ENCODE measurements around the gene ZNF771.
A peak's percentile ranks its signal among the peaks of the same experiment; 100 is the strongest.

ZNF771 gene

DNA sequence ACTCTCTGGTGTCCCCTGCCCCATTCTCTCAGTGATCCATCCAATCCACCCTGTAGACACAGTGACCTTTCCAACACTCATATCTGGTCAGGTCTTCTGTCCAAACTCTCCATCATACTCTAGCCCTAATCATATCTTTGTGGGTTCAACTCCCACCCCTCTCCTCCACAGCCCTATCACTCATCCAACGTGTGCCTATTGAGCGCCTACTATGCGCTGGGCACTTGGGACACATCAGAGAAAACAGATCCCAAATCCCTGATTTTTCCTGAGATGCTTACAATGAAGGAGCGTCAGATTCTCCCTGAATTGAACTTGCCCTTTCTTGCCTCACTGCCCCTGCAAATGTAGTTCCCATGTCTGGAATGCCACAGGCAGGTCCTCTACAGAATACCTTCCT is 20.6 kb downstream of the ZNF771 start:
- H3K4me2 ChIP-seq (ENCODE audit: low read depth, low read length, poor library complexity, severe bottlenecking) = peak overlapping the region; percentile 81
- no peak overlapping the region for H2AFZ ChIP-seq (ENCODE audit: low read depth, low read length, severe bottlenecking)
- no peaks in the 10 kb centered on the region for H3F3A ChIP-seq (ENCODE audit: insufficient read depth)
- no peak overlapping the region for H3K4me3 ChIP-seq (ENCODE audit: insufficient read depth, low read length, poor library complexity, severe bottlenecking)
- no peaks in the 10 kb centered on the region for H3K9me2 ChIP-seq (replicated peaks; ENCODE audit: insufficient read depth, low read length)
- no peak for TF ChIP-seq EZH2phosphoT487 (conservative IDR thresholded peaks at IDR 0.05; ENCODE audit: low read length)
- TF ChIP-seq, protein P1, sequence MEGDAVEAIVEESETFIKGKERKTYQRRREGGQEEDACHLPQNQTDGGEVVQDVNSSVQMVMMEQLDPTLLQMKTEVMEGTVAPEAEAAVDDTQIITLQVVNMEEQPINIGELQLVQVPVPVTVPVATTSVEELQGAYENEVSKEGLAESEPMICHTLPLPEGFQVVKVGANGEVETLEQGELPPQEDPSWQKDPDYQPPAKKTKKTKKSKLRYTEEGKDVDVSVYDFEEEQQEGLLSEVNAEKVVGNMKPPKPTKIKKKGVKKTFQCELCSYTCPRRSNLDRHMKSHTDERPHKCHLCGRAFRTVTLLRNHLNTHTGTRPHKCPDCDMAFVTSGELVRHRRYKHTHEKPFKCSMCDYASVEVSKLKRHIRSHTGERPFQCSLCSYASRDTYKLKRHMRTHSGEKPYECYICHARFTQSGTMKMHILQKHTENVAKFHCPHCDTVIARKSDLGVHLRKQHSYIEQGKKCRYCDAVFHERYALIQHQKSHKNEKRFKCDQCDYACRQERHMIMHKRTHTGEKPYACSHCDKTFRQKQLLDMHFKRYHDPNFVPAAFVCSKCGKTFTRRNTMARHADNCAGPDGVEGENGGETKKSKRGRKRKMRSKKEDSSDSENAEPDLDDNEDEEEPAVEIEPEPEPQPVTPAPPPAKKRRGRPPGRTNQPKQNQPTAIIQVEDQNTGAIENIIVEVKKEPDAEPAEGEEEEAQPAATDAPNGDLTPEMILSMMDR (IDR thresholded peaks at IDR 0.05; ENCODE audit: insufficient read depth, low read length, poor library complexity, severe bottlenecking) = no peak
- no peaks in the 10 kb centered on the region for H3K27me3 ChIP-seq (ENCODE audit: low read length)
- peaks cover 44% of the 10 kb centered on the region for H3K79me2 ChIP-seq (ENCODE audit: insufficient read depth, low read length)
- H3K9ac ChIP-seq (ENCODE audit: low read length) = no peak overlapping the region
- peaks cover 9% of the 10 kb centered on the region for H3K36me3 ChIP-seq (ENCODE audit: low read length)
- no peaks in the 10 kb centered on the region; the same call in 1 of the 2 replicates for H4K20me1 ChIP-seq (ENCODE audit: low read depth, low read length)
- no peak overlapping the region for H3K27ac ChIP-seq (ENCODE audit: low read depth, low read length)
- no peaks in the 10 kb centered on the region for H3K9me3 ChIP-seq (ENCODE audit: insufficient read depth, low read length)

DNA sequence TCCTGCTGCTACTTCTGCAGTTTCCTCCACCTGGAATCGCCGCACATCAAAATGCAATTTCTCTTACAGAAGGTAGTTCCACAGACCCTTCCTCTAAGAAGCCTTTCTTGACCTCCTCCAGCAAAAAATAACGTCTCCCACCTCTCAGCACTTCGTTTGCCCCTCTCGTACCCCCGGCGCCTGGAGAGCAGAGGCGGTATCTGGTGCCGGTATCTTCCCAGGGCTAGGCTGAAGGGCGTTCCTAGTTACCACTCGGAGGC is 21.9 kb downstream of the ZNF771 start:
- Histone ChIP-seq H3K27me3 (ENCODE audit: low read length) (no peaks in the 10 kb centered on the region), H3K9ac (ENCODE audit: low read length) (peak overlapping the region; percentile 82), H3K79me2 (ENCODE audit: insufficient read depth, low read length) (peaks cover 39% of the 10 kb centered on the region), H3K36me3 (ENCODE audit: low read length) (peaks cover 9% of the 10 kb centered on the region), H2AFZ (ENCODE audit: low read depth, low read length, severe bottlenecking) (no peak overlapping the region), H3F3A (ENCODE audit: insufficient read depth) (no peaks in the 10 kb centered on the region), H3K9me2 (replicated peaks; ENCODE audit: insufficient read depth, low read length) (no peaks in the 10 kb centered on the region), H4K20me1 (ENCODE audit: low read depth, low read length) (no peaks in the 10 kb centered on the region; the same call in 1 of the 2 replicates), H3K4me3 (ENCODE audit: insufficient read depth, low read length, poor library complexity, severe bottlenecking) (peak overlapping the region; percentile 83), H3K9me3 (ENCODE audit: insufficient read depth, low read length) (no peaks in the 10 kb centered on the region), H3K27ac (ENCODE audit: low read depth, low read length) (peak overlapping the region; percentile 58), H3K4me2 (ENCODE audit: low read depth, low read length, poor library complexity, severe bottlenecking) (peak overlapping the region; percentile 81)
- TF ChIP-seq, protein P1 (IDR thresholded peaks at IDR 0.05; ENCODE audit: insufficient read depth, low read length, poor library complexity, severe bottlenecking) = no peak
- TF ChIP-seq EZH2phosphoT487 (conservative IDR thresholded peaks at IDR 0.05; ENCODE audit: low read length) = no peak

DNA sequence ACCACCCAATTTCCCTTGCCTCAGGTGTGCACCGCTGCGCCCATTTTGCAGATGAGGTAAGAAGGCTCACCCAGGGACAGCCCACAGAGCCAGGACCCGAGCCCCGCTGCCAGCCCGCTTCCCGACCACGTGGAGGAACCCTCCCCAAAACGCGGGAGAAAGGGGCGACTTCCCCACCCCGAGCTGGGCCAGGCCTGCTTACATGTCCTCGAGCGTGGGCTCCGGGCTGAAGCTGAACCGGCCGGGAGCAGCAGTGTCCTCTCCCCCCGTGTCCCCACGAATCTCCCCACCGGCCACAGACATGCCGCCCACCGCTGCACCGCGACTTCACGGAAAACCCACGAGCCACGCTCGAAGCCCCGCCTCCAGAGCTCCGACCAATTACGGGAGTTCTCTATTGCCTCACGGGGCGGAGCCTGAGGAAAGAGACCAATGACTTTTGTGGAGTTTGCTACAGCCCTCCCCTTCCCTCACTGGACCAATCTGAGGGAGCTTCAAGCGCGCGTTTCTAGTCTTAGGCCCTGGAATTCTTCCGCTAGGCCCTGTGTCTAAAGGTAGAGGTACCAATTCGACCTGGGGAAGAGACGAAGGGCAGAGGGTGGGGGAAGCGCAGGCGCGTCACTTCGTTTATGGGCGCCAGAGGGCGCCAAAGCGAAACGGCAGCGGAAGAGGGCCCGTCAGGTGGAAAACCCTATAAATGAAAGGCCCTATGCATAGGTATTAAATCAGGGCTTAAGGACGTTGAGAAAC is 22.4 kb downstream of the ZNF771 start, which contains the start of gene DCTPP1:
Gene DCTPP1, minus strand, starts transcription at position 353 of the 750 bp plus-strand sequence. Its CDS starts 50 bp downstream, at position 303.
- no peaks in the 10 kb centered on the region for H3K9me2 ChIP-seq (replicated peaks; ENCODE audit: insufficient read depth, low read length)
- H3K4me2 ChIP-seq (ENCODE audit: low read depth, low read length, poor library complexity, severe bottlenecking) = peak within 1 kb of the TSS; percentile 81
- H3K9ac ChIP-seq (ENCODE audit: low read length) = peak within 1 kb of the TSS; percentile 82
- no peaks in the 10 kb centered on the region; the same call in 1 of the 2 replicates for H4K20me1 ChIP-seq (ENCODE audit: low read depth, low read length)
- H3K4me3 ChIP-seq (ENCODE audit: insufficient read depth, low read length, poor library complexity, severe bottlenecking) = peak within 1 kb of the TSS; percentile 83
- no peak for TF ChIP-seq EZH2phosphoT487 (conservative IDR thresholded peaks at IDR 0.05; ENCODE audit: low read length)
- TF ChIP-seq, protein P1 (IDR thresholded peaks at IDR 0.05; ENCODE audit: insufficient read depth, low read length, poor library complexity, severe bottlenecking) = peak; percentile 89
- no peaks in the 10 kb centered on the region for H3K27me3 ChIP-seq (ENCODE audit: low read length)
- no peaks in the 10 kb centered on the region for H3F3A ChIP-seq (ENCODE audit: insufficient read depth)
- H3K9me3 ChIP-seq (ENCODE audit: insufficient read depth, low read length) = no peaks in the 10 kb centered on the region
- H2AFZ ChIP-seq (ENCODE audit: low read depth, low read length, severe bottlenecking) = peak within 1 kb of the TSS; percentile 77
- peak within 1 kb of the TSS; percentile 63 for H3K27ac ChIP-seq (ENCODE audit: low read depth, low read length)
- H3K36me3 ChIP-seq (ENCODE audit: low read length) = peaks cover 9% of the 10 kb centered on the region
- H3K79me2 ChIP-seq (ENCODE audit: insufficient read depth, low read length) = peaks cover 34% of the 10 kb centered on the region

Data from SU-DHL-6 (cell line).